Measurements from ENCODE around the gene CASP14.

- TF ChIP-seq TARDBP (IDR thresholded peaks at IDR 0.05) (no peak), SUZ12 (IDR thresholded peaks at IDR 0.05) (no peak), SP1 (IDR thresholded peaks at IDR 0.05) (no peak), BHLHE40 (IDR thresholded peaks at IDR 0.05; ENCODE audit: borderline replicate concordance) (no peak)
Measured at GRCh38 chr19:15008308-15008707, 41.0 kb upstream of the CASP14 start.
